Skin of body (tissue), 2 donors: ENCODE results near the gene LIPT2. TPM values are rescaled to one million over a fixed set of nuclear protein-coding genes. Genes with fewer than 3 reads are reported as not detected.

ENCODE experiments used
- small RNA-seq: library from RNA; depleted of rRNA; stranded (forward); fragments of <200 nt; gene quantifications from one replicate; pipeline ENCODE3, GENCODE V24; 2014; ENCODE audit warnings: low replicate concordance
- total RNA-seq: library from RNA; depleted of rRNA; stranded (reverse); fragments of >200 nt; gene quantifications from one replicate; pipeline ENCODE4 v1.2.3, GENCODE V29; 2014

The LIPT2 gene
- total RNA-seq, 1 donor from 2014 or later: 2.1 TPM

Small RNAs within 50 kb of the gene (small RNA-seq; reads per million reads assigned to genes)
- gene CYCSP27: not detected

Other genes with a start within 250 kb of the LIPT2 start
- 0.79 TPM for gene P4HA3, start 182.1 kb downstream of the LIPT2 start, total RNA-seq
- gene PGM2L1, start 95.3 kb downstream of the LIPT2 start, total RNA-seq: 6.1 TPM
- 3.9 TPM for gene KCNE3, start 26.2 kb downstream of the LIPT2 start, total RNA-seq
- 16.4 TPM for gene POLD3, start 98.9 kb upstream of the LIPT2 start, total RNA-seq
- gene CHRDL2, start 237.7 kb upstream of the LIPT2 start, total RNA-seq: 0.30 TPM